Measurements from ENCODE around the gene KRTAP10-7.

GRCh38 chr21:44644878-44645277, 44.5 kb downstream of the KRTAP10-7 start:
- TF ChIP-seq EZH2phosphoT487 (IDR thresholded peaks at IDR 0.05; ENCODE audit: unreplicated experiment) (no peak), EZH2 (IDR thresholded peaks at IDR 0.05; ENCODE audit: low read depth, unreplicated experiment) (no peak), CREB1 (CRISPR knock-in tag; IDR thresholded peaks at IDR 0.05; ENCODE audit: low read depth) (no peak), CTCF (conservative IDR thresholded peaks at IDR 0.05; ENCODE audit: low read depth in 2 of 2) (no peak), JUNB (IDR thresholded peaks at IDR 0.05; ENCODE audit: unreplicated experiment) (no peak), REST (IDR thresholded peaks at IDR 0.05; ENCODE audit: unreplicated experiment) (no peak), ZNF462 (CRISPR knock-in tag; IDR thresholded peaks at IDR 0.05) (no peak), POLR2AphosphoS5 (IDR thresholded peaks at IDR 0.05; ENCODE audit: low read depth) (no peak), ETS1 (IDR thresholded peaks at IDR 0.05) (no peak), ZNF114 (CRISPR knock-in tag; IDR thresholded peaks at IDR 0.05) (no peak), STAT1 (IDR thresholded peaks at IDR 0.05; ENCODE audit: unreplicated experiment) (no peak)
